ENCODE data around the gene MED13. TPM values are rescaled to one million over a fixed set of nuclear protein-coding genes. Genes with fewer than 3 reads are reported as not detected.

MED13 gene
- total RNA-seq, 1 donor from 2014 or later, result 130 TPM

GRCh38 chr17:61981323-61981722 lies 83.8 kb downstream of the MED13 start:
- Mint-ChIP-seq H3K27ac (ENCODE audit: unreplicated experiment) (no peak overlapping the region), H3K9me3 (ENCODE audit: unreplicated experiment) (peaks cover 3% of the 10 kb centered on the region), H3K4me1 (ENCODE audit: low read depth, unreplicated experiment) (no peaks in the 10 kb centered on the region), H3K36me3 (ENCODE audit: unreplicated experiment) (peaks cover 6% of the 10 kb centered on the region), H3K4me3 (ENCODE audit: unreplicated experiment) (no peak overlapping the region), H3K27me3 (ENCODE audit: unreplicated experiment) (no peaks in the 10 kb centered on the region)
- TF ChIP-seq CTCF (IDR thresholded peaks at IDR 0.05; ENCODE audit: partially characterized antibody, unreplicated experiment), result no peak
- DNase-seq, result no peak

GRCh38 chr17:61980535-61980934 lies 84.5 kb downstream of the MED13 start:
- Mint-ChIP-seq H3K4me3 (ENCODE audit: unreplicated experiment) (no peak overlapping the region), H3K27ac (ENCODE audit: unreplicated experiment) (no peak overlapping the region), H3K36me3 (ENCODE audit: unreplicated experiment) (peaks cover 6% of the 10 kb centered on the region), H3K27me3 (ENCODE audit: unreplicated experiment) (no peaks in the 10 kb centered on the region), H3K4me1 (ENCODE audit: low read depth, unreplicated experiment) (no peaks in the 10 kb centered on the region), H3K9me3 (ENCODE audit: unreplicated experiment) (peaks cover 3% of the 10 kb centered on the region)
- no peak for DNase-seq
- no peak for TF ChIP-seq CTCF (IDR thresholded peaks at IDR 0.05; ENCODE audit: partially characterized antibody, unreplicated experiment)

DNA sequence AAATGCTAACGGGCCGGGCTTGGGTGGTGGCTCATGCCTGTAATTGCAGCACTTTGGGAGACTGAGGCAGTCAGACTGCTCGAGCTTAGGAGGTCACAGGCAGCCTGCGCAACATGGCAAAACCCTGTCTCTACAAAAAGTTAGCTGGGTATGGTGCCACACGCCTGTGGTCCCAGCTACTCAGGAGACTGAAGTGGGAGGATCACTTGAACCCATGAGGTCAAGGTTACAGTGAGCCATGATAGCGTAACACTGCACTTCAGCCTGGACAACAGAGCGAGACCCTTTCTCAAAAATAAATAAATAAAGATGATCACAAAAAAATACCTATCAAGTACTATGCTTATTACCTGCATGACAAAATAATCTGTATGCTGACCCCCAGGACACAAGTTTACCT lies 91.0 kb downstream of the MED13 start:
- TF ChIP-seq CTCF (IDR thresholded peaks at IDR 0.05; ENCODE audit: partially characterized antibody, unreplicated experiment), result no peak
- DNase-seq, result no peak
- no peak overlapping the region for H3K4me3 Mint-ChIP-seq (ENCODE audit: unreplicated experiment)
- no peaks in the 10 kb centered on the region for H3K9me3 Mint-ChIP-seq (ENCODE audit: unreplicated experiment)
- no peaks in the 10 kb centered on the region for H3K4me1 Mint-ChIP-seq (ENCODE audit: low read depth, unreplicated experiment)
- H3K27ac Mint-ChIP-seq (ENCODE audit: unreplicated experiment), result no peak overlapping the region
- H3K27me3 Mint-ChIP-seq (ENCODE audit: unreplicated experiment), result no peaks in the 10 kb centered on the region
- H3K36me3 Mint-ChIP-seq (ENCODE audit: unreplicated experiment), result no peaks in the 10 kb centered on the region

- Mint-ChIP-seq H3K27ac (ENCODE audit: unreplicated experiment) (no peak overlapping the region), H3K9me3 (ENCODE audit: unreplicated experiment) (no peaks in the 10 kb centered on the region), H3K27me3 (ENCODE audit: unreplicated experiment) (no peaks in the 10 kb centered on the region), H3K4me1 (ENCODE audit: low read depth, unreplicated experiment) (no peaks in the 10 kb centered on the region), H3K36me3 (ENCODE audit: unreplicated experiment) (no peaks in the 10 kb centered on the region), H3K4me3 (ENCODE audit: unreplicated experiment) (no peak overlapping the region)
- no peak for TF ChIP-seq CTCF (IDR thresholded peaks at IDR 0.05; ENCODE audit: partially characterized antibody, unreplicated experiment)
- DNase-seq, result no peak
Observed at GRCh38 chr17:61972311-61972710, 92.8 kb downstream of the MED13 start.

- no peak for DNase-seq
- Mint-ChIP-seq H3K9me3 (ENCODE audit: unreplicated experiment) (peaks cover 1% of the 10 kb centered on the region), H3K4me3 (ENCODE audit: unreplicated experiment) (no peak overlapping the region)
Observed at GRCh38 chr17:61970030-61970429, 95.0 kb downstream of the MED13 start.

More at GRCh38 chr17:61970030-61970429, 95.0 kb downstream of the MED13 start:
- H3K27ac Mint-ChIP-seq (ENCODE audit: unreplicated experiment), result no peak overlapping the region
- H3K27me3 Mint-ChIP-seq (ENCODE audit: unreplicated experiment), result no peaks in the 10 kb centered on the region
- no peak for TF ChIP-seq CTCF (IDR thresholded peaks at IDR 0.05; ENCODE audit: partially characterized antibody, unreplicated experiment)
- H3K36me3 Mint-ChIP-seq (ENCODE audit: unreplicated experiment), result no peaks in the 10 kb centered on the region
- peaks cover 4% of the 10 kb centered on the region for H3K4me1 Mint-ChIP-seq (ENCODE audit: low read depth, unreplicated experiment)

All from glutamatergic neuron (in vitro differentiated cells).